Astrocyte (in vitro differentiated cells and primary cell): ENCODE results near the gene CACNA2D1. TPM values are rescaled to one million over a fixed set of nuclear protein-coding genes. Genes with fewer than 3 reads are reported as not detected.

ENCODE experiments used
- DNase-seq: peaks from one replicate; pipeline ENCODE4 v3.0.0-alpha.2; 2010; ENCODE audit warnings: low read depth
- FAIRE-seq: peaks from 2 replicates; lab custom pipeline; 2011; peaks lifted over from hg19 to GRCh38; lab: Jason Lieb, UNC
- H2AFZ ChIP-seq: 2 replicates; pipeline ENCODE4 v1.6.0; 2012; ENCODE audit warnings: low read depth, low read length, inconsistent platforms
- H3K27ac ChIP-seq: 2 replicates; pipeline ENCODE4 v1.5.1; 2011; ENCODE audit warnings: low read depth, low read length, inconsistent platforms
- H3K27me3 ChIP-seq: 2 replicates; pipeline ENCODE4 v1.6.0; 2011; ENCODE audit warnings: low read length, inconsistent platforms; ENCODE audit not compliant: insufficient read depth
- H3K36me3 ChIP-seq: 2 replicates; pipeline ENCODE4 v1.5.1; 2011; ENCODE audit warnings: low read length, inconsistent platforms; ENCODE audit not compliant: insufficient read depth
- H3K4me1 ChIP-seq: 2 replicates; pipeline ENCODE4 v1.5.1; 2011; ENCODE audit warnings: low read length, inconsistent platforms; ENCODE audit not compliant: insufficient read depth
- H3K4me2 ChIP-seq: 2 replicates; pipeline ENCODE4 v1.6.0; 2012; ENCODE audit warnings: low read length, inconsistent platforms
- H3K4me3 ChIP-seq: 2 replicates; pipeline ENCODE4 v1.5.1; 2011; ENCODE audit warnings: low read depth, mild to moderate bottlenecking, low read length, inconsistent platforms; ENCODE audit not compliant: insufficient read depth
- H3K79me2 ChIP-seq: 2 replicates; pipeline ENCODE4 v1.6.0; 2012; ENCODE audit warnings: mild to moderate bottlenecking, low read length, inconsistent platforms; ENCODE audit not compliant: insufficient read depth
- H3K9ac ChIP-seq: 2 replicates; pipeline ENCODE4 v1.6.0; 2012; ENCODE audit warnings: mild to moderate bottlenecking, low read length, inconsistent platforms
- H3K9me3 ChIP-seq: 2 replicates; pipeline ENCODE4 v1.5.1; 2012; ENCODE audit warnings: low read depth, mild to moderate bottlenecking, low read length, inconsistent platforms; ENCODE audit not compliant: insufficient read depth
- H4K20me1 ChIP-seq: 2 replicates; pipeline ENCODE4 v1.6.0; 2012; ENCODE audit warnings: low read length, inconsistent platforms; ENCODE audit not compliant: insufficient read depth
- H3K27ac Mint-ChIP-seq: one replicate; pipeline ENCODE4 v1.8.0; 2021; ENCODE audit warnings: mild to moderate bottlenecking, mixed read lengths; ENCODE audit not compliant: unreplicated experiment
- H3K27me3 Mint-ChIP-seq: one replicate; pipeline ENCODE4 v1.8.0; 2021; ENCODE audit warnings: low read depth, mixed read lengths; ENCODE audit not compliant: unreplicated experiment
- H3K36me3 Mint-ChIP-seq: one replicate; pipeline ENCODE4 v1.8.0; 2021; ENCODE audit warnings: low read depth, mixed read lengths; ENCODE audit not compliant: unreplicated experiment
- H3K4me1 Mint-ChIP-seq: one replicate; pipeline ENCODE4 v1.8.0; 2021; ENCODE audit warnings: low read depth, mixed read lengths; ENCODE audit not compliant: unreplicated experiment
- H3K4me3 Mint-ChIP-seq: one replicate; pipeline ENCODE4 v1.8.0; 2021; ENCODE audit warnings: mild to moderate bottlenecking, moderate library complexity, mixed read lengths; ENCODE audit not compliant: unreplicated experiment
- H3K9me3 Mint-ChIP-seq: one replicate; pipeline ENCODE4 v1.8.0; 2021; ENCODE audit warnings: mild to moderate bottlenecking, mixed read lengths; ENCODE audit not compliant: unreplicated experiment
- CTCF ChIP-seq: IDR thresholded peaks from 2 replicates; pipeline ENCODE4 v1.5.1; 2011; ENCODE audit warnings: low read depth, mild to moderate bottlenecking, inconsistent platforms, low read length, moderate library complexity; ENCODE audit not compliant: insufficient read depth
- EZH2 ChIP-seq: IDR thresholded peaks from 2 replicates; pipeline ENCODE4 v1.6.1; 2012; ENCODE audit warnings: mild to moderate bottlenecking, low read length, inconsistent platforms; ENCODE audit not compliant: insufficient read depth
- total RNA-seq: library from RNA; stranded (reverse); gene quantifications from 2 replicates; pipeline ENCODE4 v1.2.1, GENCODE V29; 2021

The CACNA2D1 gene
- total RNA-seq, 1 donor from 2014 or later: 53.4 TPM

GRCh38 chr7:82404652-82405051 lies 38.9 kb downstream of the CACNA2D1 start:
- no peaks in the 10 kb centered on the region for H3K27me3 ChIP-seq
- peaks cover 8% of the 10 kb centered on the region for H4K20me1 ChIP-seq
- FAIRE-seq (no peak), DNase-seq (no peak)
- H3K27ac ChIP-seq: no peak overlapping the region
- H3K36me3 ChIP-seq: no peaks in the 10 kb centered on the region
- H3K9ac ChIP-seq: no peak overlapping the region
- H3K9me3 ChIP-seq: no peaks in the 10 kb centered on the region
- no peak overlapping the region for H2AFZ ChIP-seq
- no peak overlapping the region for H3K4me3 ChIP-seq
- TF ChIP-seq EZH2 (no peak), CTCF (no peak)
- Mint-ChIP-seq H3K27ac (no peak overlapping the region), H3K36me3 (peaks cover 5% of the 10 kb centered on the region), H3K9me3 (peaks cover 4% of the 10 kb centered on the region), H3K27me3 (no peaks in the 10 kb centered on the region), H3K4me1 (no peaks in the 10 kb centered on the region), H3K4me3 (no peak overlapping the region)
- H3K4me2 ChIP-seq: no peak overlapping the region
- no peaks in the 10 kb centered on the region for H3K4me1 ChIP-seq
- H3K79me2 ChIP-seq: peaks cover 6% of the 10 kb centered on the region

- H3K27ac Mint-ChIP-seq: no peak overlapping the region
- Histone ChIP-seq H3K27ac (no peak overlapping the region), H3K9ac (no peak overlapping the region), H4K20me1 (peaks cover 8% of the 10 kb centered on the region), H3K27me3 (no peaks in the 10 kb centered on the region), H3K36me3 (no peaks in the 10 kb centered on the region), H2AFZ (no peak overlapping the region), H3K4me1 (no peaks in the 10 kb centered on the region), H3K4me2 (no peak overlapping the region), H3K79me2 (peaks cover 3% of the 10 kb centered on the region), H3K4me3 (no peak overlapping the region), H3K9me3 (no peaks in the 10 kb centered on the region)
- H3K27me3 Mint-ChIP-seq: no peaks in the 10 kb centered on the region
- H3K4me3 Mint-ChIP-seq: no peak overlapping the region
- peaks cover 6% of the 10 kb centered on the region for H3K36me3 Mint-ChIP-seq
- FAIRE-seq (no peak), DNase-seq (no peak)
- H3K9me3 Mint-ChIP-seq: peaks cover 4% of the 10 kb centered on the region
- no peaks in the 10 kb centered on the region for H3K4me1 Mint-ChIP-seq
- TF ChIP-seq CTCF (no peak), EZH2 (no peak)
Measured at GRCh38 chr7:82404094-82404493, 39.5 kb downstream of the CACNA2D1 start.

GRCh38 chr7:82397879-82398524 lies 45.6 kb downstream of the CACNA2D1 start:
- no peaks in the 10 kb centered on the region for H3K27me3 ChIP-seq
- Mint-ChIP-seq H3K36me3 (peaks cover 2% of the 10 kb centered on the region), H3K4me3 (no peak overlapping the region), H3K4me1 (peaks cover 8% of the 10 kb centered on the region), H3K27ac (peak overlapping the region; percentile 83), H3K27me3 (no peaks in the 10 kb centered on the region), H3K9me3 (peaks cover 4% of the 10 kb centered on the region)
- TF ChIP-seq CTCF (no peak), EZH2 (no peak)
- H2AFZ ChIP-seq: no peak overlapping the region
- no peaks in the 10 kb centered on the region for H3K36me3 ChIP-seq
- no peak overlapping the region for H3K4me3 ChIP-seq
- DNase-seq (peak; percentile 10), FAIRE-seq (no peak)
- peaks cover 10% of the 10 kb centered on the region for H3K79me2 ChIP-seq
- no peak overlapping the region for H3K4me2 ChIP-seq
- H3K27ac ChIP-seq: no peak overlapping the region
- H3K9ac ChIP-seq: no peak overlapping the region
- H3K9me3 ChIP-seq: no peaks in the 10 kb centered on the region
- H4K20me1 ChIP-seq: peaks cover 6% of the 10 kb centered on the region
- no peaks in the 10 kb centered on the region for H3K4me1 ChIP-seq
